ENCODE data around the gene CARD10. TPM values are rescaled to one million over a fixed set of nuclear protein-coding genes. Genes with fewer than 3 reads are reported as not detected.

CARD10 gene
- 4.6 TPM for total RNA-seq

GRCh38 chr22:37519268-37520195, at the start of gene CARD10:
Gene CARD10, minus strand, starts transcription at chr22:37519415. Its CDS starts 215 bp downstream, at chr22:37519200.

GRCh38 chr22:37559901-37560607, 40.8 kb upstream of the CARD10 start, which contains the start of gene CDC42EP1:
Gene CDC42EP1, plus strand, starts transcription at chr22:37560480. Its CDS starts 5,870 bp downstream, at chr22:37566350.

GRCh38 chr22:37486224-37486845, 32.9 kb downstream of the CARD10 start, which contains the start of gene MFNG:
Gene MFNG, minus strand, starts transcription at chr22:37486384. Its CDS starts 207 bp downstream, at chr22:37486177.

Other genes with a start within 250 kb of the CARD10 start
- 3.2 TPM for gene CYTH4, start 236.9 kb downstream of the CARD10 start, total RNA-seq
- 16.8 TPM for gene ELFN2, start 91.9 kb downstream of the CARD10 start, total RNA-seq
- 4.2 TPM for gene MFNG, start 33.0 kb downstream of the CARD10 start, total RNA-seq
- gene CDC42EP1, start 41.1 kb upstream of the CARD10 start, total RNA-seq = 3.2 TPM
- not detected for gene LGALS2, start 60.7 kb upstream of the CARD10 start, total RNA-seq
- gene GGA1, start 89.4 kb upstream of the CARD10 start, total RNA-seq = 37.6 TPM
- gene SH3BP1, start 120.3 kb upstream of the CARD10 start, total RNA-seq = 0.92 TPM
- gene PDXP, start 139.3 kb upstream of the CARD10 start, total RNA-seq = 56.1 TPM
- 107 TPM for gene LGALS1, start 156.2 kb upstream of the CARD10 start, total RNA-seq
- gene NOL12, start 166.9 kb upstream of the CARD10 start, total RNA-seq = 15.0 TPM
- gene TRIOBP, start 177.6 kb upstream of the CARD10 start, total RNA-seq = 16.1 TPM

Measured in diencephalon (tissue), 1 donor.